ENCODE measurements around the gene S100P.

DNA sequence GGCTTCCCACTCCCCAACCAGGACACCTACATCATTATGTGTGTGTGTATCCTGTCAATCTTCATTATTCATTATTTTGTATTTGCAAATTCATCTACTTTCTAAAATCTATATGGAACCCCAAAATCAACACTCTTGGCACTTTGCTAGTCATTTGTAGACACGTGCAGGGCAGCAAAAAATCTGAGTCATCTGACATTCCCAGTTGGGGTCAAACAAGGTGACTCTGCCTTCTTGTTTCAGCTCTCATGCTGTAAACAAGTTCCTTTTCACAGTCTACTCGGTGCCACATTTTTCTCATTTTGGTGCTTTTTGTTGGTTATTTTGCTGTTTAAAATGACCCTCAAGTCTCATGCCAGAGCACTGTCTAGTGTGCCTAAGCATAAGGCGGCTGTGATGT, 10.1 kb downstream of the S100P start:
- TF ChIP-seq, protein P1, sequence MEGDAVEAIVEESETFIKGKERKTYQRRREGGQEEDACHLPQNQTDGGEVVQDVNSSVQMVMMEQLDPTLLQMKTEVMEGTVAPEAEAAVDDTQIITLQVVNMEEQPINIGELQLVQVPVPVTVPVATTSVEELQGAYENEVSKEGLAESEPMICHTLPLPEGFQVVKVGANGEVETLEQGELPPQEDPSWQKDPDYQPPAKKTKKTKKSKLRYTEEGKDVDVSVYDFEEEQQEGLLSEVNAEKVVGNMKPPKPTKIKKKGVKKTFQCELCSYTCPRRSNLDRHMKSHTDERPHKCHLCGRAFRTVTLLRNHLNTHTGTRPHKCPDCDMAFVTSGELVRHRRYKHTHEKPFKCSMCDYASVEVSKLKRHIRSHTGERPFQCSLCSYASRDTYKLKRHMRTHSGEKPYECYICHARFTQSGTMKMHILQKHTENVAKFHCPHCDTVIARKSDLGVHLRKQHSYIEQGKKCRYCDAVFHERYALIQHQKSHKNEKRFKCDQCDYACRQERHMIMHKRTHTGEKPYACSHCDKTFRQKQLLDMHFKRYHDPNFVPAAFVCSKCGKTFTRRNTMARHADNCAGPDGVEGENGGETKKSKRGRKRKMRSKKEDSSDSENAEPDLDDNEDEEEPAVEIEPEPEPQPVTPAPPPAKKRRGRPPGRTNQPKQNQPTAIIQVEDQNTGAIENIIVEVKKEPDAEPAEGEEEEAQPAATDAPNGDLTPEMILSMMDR (IDR thresholded peaks at IDR 0.05): no peak
- TF ChIP-seq POLR2A (IDR thresholded peaks at IDR 0.05): no peak

All from ovary (tissue), 3 donors.